GM21576 (cell line): ENCODE data around the gene APOC1.
"Not testable (repeated sequence)": the region's sequence is repeated elsewhere in the genome, so short reads cannot be mapped to it uniquely, and the experiment has no call there.

Experiments
- ATAC-seq: cut with Tn5 transposase; IDR thresholded peaks from one replicate; pipeline ENCODE4 v1.9.1; 2021; ENCODE audit warnings: mild to moderate bottlenecking, moderate library complexity; ENCODE audit not compliant: unreplicated experiment

APOC1 gene

DNA sequence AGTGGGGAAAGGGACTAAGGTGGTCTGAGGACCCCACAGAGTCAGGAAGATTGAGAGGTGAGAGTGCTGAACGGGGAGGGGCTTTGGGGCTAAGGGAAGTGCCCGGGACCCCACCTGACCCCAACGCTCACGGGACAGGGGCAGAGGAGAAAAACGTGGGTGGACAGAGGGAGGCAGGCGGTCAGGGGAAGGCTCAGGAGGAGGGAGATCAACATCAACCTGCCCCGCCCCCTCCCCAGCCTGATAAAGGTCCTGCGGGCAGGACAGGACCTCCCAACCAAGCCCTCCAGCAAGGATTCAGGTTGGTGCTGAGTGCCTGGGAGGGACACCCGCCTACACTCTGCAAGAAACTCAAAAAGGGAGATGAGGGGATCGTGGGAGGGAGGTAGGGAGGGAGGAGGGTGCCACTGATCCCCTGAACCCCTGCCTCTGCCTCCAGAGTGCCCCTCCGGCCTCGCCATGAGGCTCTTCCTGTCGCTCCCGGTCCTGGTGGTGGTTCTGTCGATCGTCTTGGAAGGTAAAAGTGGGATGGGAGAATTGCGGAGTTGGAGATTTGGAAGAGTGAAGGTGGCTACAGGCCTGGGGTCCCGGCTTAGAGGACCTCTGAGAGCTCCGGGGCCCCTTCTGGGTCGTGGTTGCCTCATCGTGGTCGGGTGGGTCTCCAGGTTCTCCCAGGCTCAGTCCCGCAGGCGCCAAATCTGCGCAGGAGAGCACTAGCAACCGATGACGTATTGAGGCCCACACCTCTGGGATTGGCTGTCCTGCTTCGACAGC is at the start of gene APOC1:
TSS of gene APOC1 (plus strand) at position 176 of the 774 bp plus-strand sequence. CDS start at position 460, 284 bp downstream.
- peak; percentile 94 for ATAC-seq

DNA sequence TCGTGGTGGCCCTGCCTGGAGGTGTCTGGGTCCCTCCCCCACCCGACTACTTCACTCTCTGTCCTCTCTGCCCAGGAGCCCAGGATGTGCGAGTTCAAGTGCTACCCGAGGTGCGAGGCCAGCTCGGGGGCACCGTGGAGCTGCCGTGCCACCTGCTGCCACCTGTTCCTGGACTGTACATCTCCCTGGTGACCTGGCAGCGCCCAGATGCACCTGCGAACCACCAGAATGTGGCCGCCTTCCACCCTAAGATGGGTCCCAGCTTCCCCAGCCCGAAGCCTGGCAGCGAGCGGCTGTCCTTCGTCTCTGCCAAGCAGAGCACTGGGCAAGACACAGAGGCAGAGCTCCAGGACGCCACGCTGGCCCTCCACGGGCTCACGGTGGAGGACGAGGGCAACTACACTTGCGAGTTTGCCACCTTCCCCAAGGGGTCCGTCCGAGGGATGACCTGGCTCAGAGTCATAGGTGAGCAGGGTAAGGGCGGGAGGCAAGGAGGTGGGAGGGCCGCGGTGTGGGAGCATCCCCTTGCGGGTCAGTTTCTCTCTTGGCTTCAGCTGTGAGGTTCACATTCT is 49.1 kb upstream of the APOC1 start:
- no peak for ATAC-seq

DNA sequence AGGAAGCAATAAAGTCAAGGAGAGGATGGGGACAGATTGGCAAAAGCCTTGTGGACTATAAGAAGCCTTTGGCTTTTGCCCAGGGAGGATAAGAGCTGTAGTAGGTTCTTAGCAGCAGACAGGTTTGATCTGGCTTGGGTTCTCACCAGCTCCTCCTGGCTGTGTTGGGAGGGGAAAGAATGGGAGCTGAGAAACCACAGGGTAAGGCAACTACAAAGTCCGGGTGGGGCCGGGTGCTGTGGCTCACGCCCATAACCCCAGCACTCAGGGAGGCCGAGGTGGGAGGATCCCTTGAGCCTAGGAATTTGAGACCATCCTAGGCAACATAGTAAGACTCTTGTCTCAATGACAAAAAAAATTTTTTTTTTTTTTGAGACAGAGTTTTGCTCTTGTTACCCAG is 47.7 kb upstream of the APOC1 start:
- ATAC-seq: no peak

DNA sequence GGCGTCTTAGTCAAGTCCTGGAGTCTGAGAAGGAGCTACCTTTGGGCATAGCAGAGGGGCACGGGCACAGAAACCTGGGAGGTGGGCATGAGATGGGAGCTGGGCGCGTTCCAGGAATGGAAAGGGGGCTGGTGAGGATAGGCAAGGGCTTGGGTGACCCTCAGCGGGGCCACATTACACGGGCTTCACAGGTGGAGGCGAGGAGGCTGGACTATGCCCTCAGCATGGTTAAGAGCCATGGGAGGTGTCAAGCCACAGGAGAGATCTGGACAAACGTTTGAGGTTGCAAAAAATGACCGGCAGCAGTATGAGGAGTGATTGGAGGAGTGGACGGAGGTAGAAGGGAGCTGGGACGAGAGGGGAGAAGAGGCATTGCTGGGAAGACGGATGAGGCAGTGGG is 46.8 kb upstream of the APOC1 start:
- no peak for ATAC-seq

DNA sequence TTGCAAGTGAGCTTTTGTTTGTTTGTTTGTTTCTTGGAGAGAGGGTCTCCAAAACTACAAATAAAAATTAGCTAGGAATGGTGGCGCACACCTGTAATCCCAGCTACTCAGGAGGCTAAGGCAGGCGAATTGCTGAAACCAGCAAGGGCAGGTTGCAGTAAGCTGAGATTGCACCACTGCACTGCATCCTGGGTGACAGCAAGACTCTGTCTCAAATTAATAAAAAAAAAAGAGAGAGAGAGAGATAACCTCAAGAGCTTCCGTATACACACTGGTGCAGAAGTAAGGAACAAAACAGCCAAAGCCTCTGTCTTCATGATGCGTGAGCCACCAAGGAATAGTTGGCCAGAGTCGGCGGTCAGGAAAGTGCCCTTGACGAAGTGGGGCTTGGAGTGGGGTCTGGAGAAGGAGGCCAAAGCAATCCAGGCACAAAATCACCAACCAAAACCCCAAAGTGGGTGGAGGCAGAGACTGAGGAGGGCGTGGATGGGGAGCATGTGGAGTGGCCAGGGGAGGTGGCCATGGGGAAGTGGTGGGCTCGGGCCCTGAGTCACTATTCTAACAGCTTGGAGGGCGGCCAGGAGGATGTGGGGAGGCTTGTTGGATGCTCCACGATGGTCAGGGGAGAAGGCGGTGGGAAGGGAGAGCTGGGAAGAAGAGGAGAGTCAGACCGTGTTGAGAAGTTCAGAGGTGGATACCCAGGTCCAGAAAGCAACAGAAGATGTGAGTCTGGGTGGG is 44.5 kb upstream of the APOC1 start:
- ATAC-seq: no peak

DNA sequence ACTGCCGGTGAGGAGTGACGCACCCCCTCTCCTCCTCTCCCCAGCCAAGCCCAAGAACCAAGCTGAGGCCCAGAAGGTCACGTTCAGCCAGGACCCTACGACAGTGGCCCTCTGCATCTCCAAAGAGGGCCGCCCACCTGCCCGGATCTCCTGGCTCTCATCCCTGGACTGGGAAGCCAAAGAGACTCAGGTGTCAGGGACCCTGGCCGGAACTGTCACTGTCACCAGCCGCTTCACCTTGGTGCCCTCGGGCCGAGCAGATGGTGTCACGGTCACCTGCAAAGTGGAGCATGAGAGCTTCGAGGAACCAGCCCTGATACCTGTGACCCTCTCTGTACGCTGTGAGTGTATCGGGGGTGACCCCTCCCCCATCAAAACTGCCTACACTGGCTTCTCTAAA is 42.6 kb upstream of the APOC1 start:
- no peak for ATAC-seq

DNA sequence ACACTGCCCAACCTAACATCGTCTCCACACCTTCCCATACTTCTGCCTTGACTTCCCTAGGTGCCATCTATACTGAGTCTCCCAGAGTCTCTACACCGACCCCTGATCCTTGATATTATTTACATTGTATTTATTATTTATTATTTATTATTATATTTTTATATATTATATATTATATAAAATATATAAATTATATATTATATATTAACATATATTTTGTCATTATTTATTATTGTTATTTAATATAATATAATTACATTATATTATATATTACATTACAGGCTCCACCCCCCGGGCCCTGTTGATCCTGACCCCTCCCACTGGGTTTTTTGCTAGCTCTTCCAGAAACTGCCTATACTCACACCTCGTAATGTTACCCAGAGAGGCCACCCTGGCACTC is 41.7 kb upstream of the APOC1 start:
- no peak for ATAC-seq

DNA sequence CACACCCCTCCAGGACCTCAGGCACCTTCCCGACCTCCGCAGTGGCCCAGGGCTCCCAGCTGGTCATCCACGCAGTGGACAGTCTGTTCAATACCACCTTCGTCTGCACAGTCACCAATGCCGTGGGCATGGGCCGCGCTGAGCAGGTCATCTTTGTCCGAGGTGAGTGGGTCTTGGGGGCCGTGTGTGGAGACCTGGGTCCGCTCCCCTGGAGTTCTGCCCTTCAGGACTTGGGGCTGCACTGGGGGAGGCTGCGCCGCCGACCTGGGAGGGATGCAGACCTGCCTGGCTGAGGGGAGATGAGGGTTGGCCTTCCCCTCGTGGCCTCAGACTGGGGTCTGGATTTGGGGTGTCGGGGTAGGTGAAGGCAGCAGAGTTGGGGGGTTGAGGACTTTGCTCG is 40.1 kb upstream of the APOC1 start:
- ATAC-seq: no peak

DNA sequence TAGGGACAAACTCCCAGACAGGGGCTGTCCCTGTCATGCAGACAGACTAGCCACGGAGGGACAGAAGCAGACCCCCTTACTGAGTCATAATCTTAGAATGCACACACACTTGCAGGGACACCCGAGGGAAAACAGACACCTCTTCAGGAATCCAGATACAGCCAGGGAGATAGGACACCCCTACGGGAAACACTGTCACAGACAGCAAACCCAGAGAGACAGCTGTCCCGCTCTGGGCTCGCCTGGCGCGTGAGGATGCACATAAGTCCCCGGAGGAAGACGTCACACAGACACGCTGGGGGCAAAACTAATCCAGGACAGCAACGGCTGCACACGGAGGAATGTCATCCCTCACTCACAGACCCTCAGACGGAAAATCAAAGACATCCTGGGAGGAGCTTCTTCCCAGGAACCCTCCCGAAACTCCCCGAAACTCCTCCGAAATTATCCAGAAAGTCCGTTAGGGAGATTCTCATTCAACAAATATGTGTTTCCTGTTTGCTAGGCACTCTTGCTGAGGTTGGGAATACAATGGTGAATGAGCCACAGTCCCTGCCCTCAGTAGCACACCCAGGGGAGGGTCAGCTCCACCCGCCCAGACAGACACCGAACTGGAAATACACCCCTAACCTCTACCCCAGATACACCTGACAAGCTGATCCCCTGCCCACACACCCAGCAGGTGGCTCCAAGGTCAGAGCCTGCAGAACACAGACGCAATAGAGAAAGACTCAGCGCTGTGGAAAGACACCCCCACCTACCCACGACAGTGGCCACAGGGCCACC is 38.5 kb upstream of the APOC1 start:
- no peak for ATAC-seq

DNA sequence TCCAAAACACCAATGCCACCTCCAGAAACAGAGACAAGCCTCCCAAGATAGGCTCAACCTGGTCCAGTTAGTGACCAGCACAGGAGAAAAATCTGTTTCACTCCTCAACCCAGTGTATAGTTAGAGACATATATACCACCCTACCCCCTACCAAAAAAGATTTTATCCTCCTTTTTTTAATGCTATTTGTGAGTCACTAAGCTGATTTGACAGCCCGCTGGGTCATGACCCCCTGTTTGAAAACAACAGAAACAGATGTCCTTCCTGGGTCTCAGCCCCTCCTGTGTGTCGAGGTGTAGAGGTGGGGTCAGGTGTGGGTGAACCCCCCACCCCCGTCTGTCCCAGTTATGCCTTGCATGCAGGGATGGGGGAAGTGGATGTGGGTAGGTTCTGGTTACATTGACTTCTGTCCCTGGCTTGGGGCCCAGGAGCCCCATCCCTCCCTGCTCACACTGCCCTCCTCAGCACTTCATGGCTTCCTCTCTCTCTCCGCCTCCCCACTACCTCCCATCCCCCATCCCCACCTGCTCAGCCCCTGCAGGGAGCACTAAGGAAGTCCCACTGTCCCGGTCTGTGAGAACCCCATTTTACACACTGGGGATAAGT is 37.4 kb upstream of the APOC1 start:
- no peak for ATAC-seq

DNA sequence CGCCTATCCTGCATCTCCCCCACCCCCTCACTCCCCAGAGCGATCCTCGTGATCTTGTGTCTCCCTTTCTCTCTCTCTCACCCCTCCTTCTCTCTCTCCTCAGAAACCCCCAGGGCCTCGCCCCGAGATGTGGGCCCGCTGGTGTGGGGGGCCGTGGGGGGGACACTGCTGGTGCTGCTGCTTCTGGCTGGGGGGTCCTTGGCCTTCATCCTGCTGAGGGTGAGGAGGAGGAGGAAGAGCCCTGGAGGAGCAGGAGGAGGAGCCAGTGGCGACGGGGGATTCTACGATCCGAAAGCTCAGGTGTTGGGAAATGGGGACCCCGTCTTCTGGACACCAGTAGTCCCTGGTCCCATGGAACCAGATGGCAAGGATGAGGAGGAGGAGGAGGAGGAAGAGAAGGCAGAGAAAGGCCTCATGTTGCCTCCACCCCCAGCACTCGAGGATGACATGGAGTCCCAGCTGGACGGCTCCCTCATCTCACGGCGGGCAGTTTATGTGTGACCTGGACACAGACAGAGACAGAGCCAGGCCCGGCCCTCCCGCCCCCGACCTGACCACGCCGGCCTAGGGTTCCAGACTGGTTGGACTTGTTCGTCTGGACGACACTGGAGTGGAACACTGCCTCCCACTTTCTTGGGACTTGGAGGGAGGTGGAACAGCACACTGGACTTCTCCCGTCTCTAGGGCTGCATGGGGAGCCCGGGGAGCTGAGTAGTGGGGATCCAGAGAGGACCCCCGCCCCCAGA is 36.1 kb upstream of the APOC1 start:
- no peak for ATAC-seq

DNA sequence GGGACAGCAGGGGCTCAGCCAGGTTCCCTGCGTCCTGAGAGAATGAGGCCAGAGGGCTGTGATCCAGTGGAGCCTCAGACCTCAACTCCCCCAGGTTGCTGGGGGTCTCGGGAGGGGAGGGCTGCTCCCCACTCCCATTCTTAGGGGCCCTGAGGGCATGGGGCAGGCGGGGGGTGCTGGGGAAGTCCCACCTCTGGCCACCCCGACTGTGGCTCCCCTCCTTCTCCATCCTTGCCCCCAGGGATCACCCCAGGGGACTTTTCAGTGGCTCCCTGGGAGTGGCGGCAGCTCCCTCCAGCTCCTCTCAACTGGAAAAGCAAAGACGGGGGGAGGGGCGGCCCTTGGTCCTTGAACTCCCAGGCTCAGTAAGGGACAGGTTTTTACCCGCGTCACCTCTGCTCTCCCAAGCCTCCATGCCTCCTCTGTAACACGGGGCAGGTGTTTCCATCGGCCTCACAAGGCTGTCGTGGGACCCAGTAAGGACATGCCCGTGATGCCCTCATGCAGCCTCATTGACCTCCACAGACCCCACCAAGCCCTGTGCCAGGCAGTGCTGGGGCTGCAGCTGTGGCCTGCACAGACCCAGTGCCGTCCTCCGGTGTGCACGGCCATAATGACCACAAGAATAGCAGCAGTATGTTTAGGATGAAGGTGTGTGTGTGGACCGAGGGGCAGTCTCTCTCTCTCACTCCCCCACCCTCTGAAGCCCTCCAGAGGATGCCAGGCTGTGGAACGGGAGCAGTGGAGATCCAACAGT is 34.9 kb upstream of the APOC1 start:
- no peak for ATAC-seq

DNA sequence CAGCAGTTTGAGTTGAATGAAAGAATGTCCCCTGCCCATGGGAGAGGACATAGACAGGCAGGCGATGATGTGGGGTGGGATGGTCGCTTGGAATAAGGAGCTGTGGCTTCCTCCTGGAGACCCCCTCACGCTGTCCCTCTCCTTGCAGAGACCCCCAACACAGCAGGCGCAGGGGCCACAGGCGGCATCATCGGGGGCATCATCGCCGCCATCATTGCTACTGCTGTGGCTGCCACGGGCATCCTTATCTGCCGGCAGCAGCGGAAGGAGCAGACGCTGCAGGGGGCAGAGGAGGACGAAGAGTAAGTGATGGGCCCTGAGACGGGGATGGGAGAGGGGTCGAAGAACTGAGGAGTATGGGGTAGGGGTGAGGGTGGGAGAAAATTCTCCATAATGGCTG is 32.3 kb upstream of the APOC1 start:
- no peak for ATAC-seq

DNA sequence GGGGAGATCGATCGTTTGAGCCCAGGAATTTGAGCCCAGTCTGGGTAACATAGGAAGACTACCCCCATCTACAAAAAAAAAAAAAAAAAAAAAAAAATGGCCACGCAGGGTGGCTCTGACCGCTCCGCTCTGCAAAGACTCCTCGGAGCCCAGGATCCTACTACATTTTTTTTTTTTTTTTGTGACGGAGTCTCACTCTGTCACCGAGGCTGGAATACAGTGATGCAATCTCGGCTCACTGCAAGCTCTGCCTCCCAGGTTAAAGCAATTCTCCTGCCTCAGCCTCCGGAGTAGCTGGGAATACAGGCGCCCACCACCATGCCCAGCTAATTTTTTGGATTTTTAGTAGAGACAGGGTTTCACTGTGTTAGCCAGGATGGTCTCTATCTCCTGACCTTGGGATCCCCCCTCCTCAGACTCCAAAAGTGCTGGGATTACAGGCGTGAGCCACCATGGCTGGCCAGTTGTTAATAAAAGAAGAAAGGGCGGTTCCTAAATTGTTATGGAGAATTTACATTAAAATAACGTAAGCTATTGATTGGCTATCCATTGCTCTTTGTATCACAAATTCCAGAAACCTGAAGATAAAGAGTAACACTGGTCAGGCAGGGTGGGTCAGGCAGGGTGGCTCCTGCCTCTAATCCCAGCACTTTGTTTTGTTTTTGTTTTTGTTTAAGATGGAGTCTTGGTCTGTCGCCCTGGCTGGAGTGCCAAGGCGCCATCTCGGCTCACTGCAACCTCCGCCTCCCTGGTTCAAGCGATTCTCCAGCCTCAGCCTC is 31.6 kb upstream of the APOC1 start:
- not testable (repeated sequence) for ATAC-seq

DNA sequence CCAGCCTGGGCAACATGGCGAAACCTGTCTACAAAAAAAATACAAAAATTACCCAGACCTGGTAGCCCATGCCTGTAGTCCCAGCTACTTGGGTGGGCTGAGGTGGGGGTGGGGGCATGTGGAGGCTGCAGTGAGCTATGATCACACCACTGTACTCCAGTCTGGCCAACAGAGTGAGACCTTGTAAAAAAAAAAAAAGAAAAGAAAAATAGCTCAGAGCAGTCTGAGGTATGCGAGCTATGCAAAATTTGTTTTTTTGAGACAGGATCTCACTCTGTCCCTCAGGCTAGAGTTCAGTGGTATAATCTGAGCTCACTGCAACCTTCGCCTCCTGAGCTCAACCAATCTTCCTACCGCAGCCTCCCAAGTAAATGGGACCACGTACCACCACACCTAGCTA is 30.5 kb upstream of the APOC1 start:
- ATAC-seq: no peak

DNA sequence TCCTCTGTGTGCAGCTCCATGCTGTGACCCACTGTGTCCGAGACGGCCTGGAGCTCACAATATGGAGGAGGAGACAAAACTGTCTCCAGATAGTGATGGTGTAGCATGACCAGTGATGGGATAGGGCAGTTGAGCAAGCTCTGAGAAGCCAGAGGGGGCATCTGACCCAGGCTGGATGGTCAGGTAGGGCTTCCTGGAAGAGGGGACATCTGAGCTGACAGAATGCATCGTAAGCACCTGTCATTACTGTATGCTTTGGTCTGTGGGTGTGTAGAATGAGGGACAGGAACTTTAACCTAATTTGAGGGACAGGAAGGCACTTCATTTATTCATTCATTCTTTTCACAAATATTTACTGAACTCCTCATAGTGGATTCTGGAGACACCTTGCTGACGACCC is 29.8 kb upstream of the APOC1 start:
- no peak for ATAC-seq

DNA sequence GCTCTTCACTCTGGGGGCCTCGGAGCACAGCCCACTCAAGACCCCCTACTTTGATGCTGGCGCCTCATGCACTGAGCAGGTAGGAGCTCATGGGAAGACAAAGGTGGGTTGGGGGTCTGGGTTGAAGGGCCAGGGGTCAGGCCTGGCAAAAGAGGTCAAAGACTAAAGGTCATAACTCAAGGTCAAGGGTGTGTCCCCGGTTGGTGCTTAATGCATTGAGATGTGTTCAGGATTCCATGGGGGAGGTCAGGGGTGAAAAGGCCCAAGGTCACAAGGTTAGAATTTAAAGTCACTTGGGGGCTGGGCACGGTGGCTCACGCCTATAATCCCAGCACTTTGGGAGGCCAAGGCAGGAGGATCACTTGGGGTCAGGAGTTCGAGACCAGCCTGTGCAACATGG is 28.3 kb upstream of the APOC1 start:
- ATAC-seq: no peak

DNA sequence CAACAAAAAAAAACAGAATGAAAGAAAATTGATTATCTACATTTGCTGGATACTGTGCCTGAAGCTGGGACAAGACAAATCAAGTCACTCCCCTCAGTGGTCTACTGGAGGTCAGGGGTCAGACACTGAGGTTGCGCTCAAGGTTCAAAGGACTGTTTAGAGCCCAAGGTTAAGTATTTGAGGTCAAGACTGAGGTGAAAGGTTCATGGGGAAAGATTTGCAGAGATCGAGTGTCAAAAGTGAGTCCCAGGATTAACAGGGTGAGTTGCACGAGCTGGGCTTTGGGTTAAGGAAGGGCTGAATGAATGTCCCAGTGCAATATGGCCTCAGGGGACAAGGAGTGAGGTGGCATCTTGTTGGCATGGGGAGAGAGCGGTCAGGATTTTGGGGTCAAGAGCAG is 26.8 kb upstream of the APOC1 start:
- ATAC-seq: no peak

DNA sequence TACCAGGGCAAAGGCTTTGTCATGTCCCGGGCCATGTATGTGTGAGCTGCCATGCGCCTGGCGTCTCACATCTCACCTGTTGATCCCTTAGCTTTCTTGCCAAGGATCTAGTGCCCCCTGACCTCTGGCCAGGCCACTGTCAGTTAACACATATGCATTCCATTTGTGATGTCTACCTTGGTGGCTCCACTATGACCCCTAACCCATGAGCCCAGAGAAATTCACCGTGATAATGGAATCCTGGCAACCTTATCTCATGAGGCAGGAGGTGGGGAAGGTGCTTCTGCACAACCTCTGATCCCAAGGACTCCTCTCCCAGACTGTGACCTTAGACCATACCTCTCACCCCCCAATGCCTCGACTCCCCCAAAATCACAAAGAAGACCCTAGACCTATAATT is 26.1 kb upstream of the APOC1 start:
- not testable (repeated sequence) for ATAC-seq
